Measurements from ENCODE around the gene PRTFDC1. TPM values are rescaled to one million over a fixed set of nuclear protein-coding genes. Genes with fewer than 3 reads are reported as not detected.

PRTFDC1 gene
- total RNA-seq, 1 donor from 2014 or later, result 1.0 TPM

GRCh38 chr10:24935504-24936292 lies 16.7 kb downstream of the PRTFDC1 start:
- intact Hi-C loops (cut with micrococcal nuclease), result no loop called here

- intact Hi-C loops (cut with micrococcal nuclease), result no loop called here
Measured at GRCh38 chr10:24931236-24931635, 21.2 kb downstream of the PRTFDC1 start.

- intact Hi-C loops (cut with micrococcal nuclease), result no loop called here
Measured at GRCh38 chr10:24930427-24930826, 22.0 kb downstream of the PRTFDC1 start.

- intact Hi-C loops (cut with micrococcal nuclease), result no loop called here
Measured at GRCh38 chr10:24929904-24930303, 22.5 kb downstream of the PRTFDC1 start.

- intact Hi-C loops (cut with micrococcal nuclease), result no loop called here
Measured at GRCh38 chr10:24929056-24929544, 23.3 kb downstream of the PRTFDC1 start.

- intact Hi-C loops (cut with micrococcal nuclease), result no loop called here
Measured at GRCh38 chr10:24928163-24928562, 24.2 kb downstream of the PRTFDC1 start.

GRCh38 chr10:24926557-24926956 lies 25.8 kb downstream of the PRTFDC1 start:
- intact Hi-C loops (cut with micrococcal nuclease), result no loop called here

GRCh38 chr10:24925799-24926198 lies 26.6 kb downstream of the PRTFDC1 start:
- intact Hi-C loops (cut with micrococcal nuclease), result no loop called here

- intact Hi-C loops (cut with micrococcal nuclease), result loop anchor here (5.0 kb wide), 1 partner anchor 57 kb away; no protein-coding TSS in a partner anchor
Measured at GRCh38 chr10:24924483-24924882, 27.9 kb downstream of the PRTFDC1 start.

GRCh38 chr10:24922222-24922868 lies 30.1 kb downstream of the PRTFDC1 start:
- intact Hi-C loops (cut with micrococcal nuclease), result loop anchor here (5.0 kb wide), 1 partner anchor 55 kb away; no protein-coding TSS in a partner anchor

GRCh38 chr10:24920907-24921881 lies 31.2 kb downstream of the PRTFDC1 start:
- intact Hi-C loops (cut with micrococcal nuclease), result loop anchor here (1.0 to 5.0 kb wide), 2 partner anchors 33 to 54 kb away; no protein-coding TSS in a partner anchor

GRCh38 chr10:24920192-24920591 lies 32.2 kb downstream of the PRTFDC1 start:
- intact Hi-C loops (cut with micrococcal nuclease), result loop anchor here (5.0 kb wide), 1 partner anchor 53 kb away; no protein-coding TSS in a partner anchor

GRCh38 chr10:24919629-24920028 lies 32.8 kb downstream of the PRTFDC1 start:
- intact Hi-C loops (cut with micrococcal nuclease), result loop anchor here (5.0 kb wide), 1 partner anchor 52 kb away; no protein-coding TSS in a partner anchor

GRCh38 chr10:24917979-24918378 lies 34.4 kb downstream of the PRTFDC1 start:
- intact Hi-C loops (cut with micrococcal nuclease), result no loop called here

GRCh38 chr10:24917493-24917892 lies 34.9 kb downstream of the PRTFDC1 start:
- intact Hi-C loops (cut with micrococcal nuclease), result no loop called here

- intact Hi-C loops (cut with micrococcal nuclease), result no loop called here
Measured at GRCh38 chr10:24916365-24916764, 36.0 kb downstream of the PRTFDC1 start.

- intact Hi-C loops (cut with micrococcal nuclease), result no loop called here
Measured at GRCh38 chr10:24915304-24915703, 37.1 kb downstream of the PRTFDC1 start.

GRCh38 chr10:24914148-24914547 lies 38.3 kb downstream of the PRTFDC1 start:
- intact Hi-C loops (cut with micrococcal nuclease), result no loop called here

- intact Hi-C loops (cut with micrococcal nuclease), result no loop called here
Measured at GRCh38 chr10:24912215-24912614, 40.2 kb downstream of the PRTFDC1 start.

GRCh38 chr10:24911029-24911428 lies 41.4 kb downstream of the PRTFDC1 start:
- intact Hi-C loops (cut with micrococcal nuclease), result no loop called here

GRCh38 chr10:24910574-24910973 lies 41.8 kb downstream of the PRTFDC1 start:
- intact Hi-C loops (cut with micrococcal nuclease), result no loop called here

Data from T-helper 1 cell treated with Interleukin-12 subunit alpha and Interleukin-12 subunit beta and Interleukin-4 antibody, amounts not matched to agents 30 ng/mL and 1 ng/mL, for 36 hours (primary cell).